ENCODE measurements around the gene LIN37. TPM values are rescaled to one million over a fixed set of nuclear protein-coding genes. Genes with fewer than 3 reads are reported as not detected.
A peak's percentile ranks its signal among the peaks of the same experiment; 100 is the strongest.

LIN37 gene
- total RNA-seq, 2 experiments from 2014 or later = 18.3 to 22.4 TPM

- ATAC-seq (ENCODE audit: low read depth) (no peak), DNase-seq (no peak)
- Mint-ChIP-seq H3K4me1 (peaks cover 10% of the 10 kb centered on the region), H3K36me3 (peaks cover 11% of the 10 kb centered on the region), H3K9me3 (no peaks in the 10 kb centered on the region), H3K27me3 (no peaks in the 10 kb centered on the region), H3K4me3 (no peak overlapping the region), H3K27ac (peak overlapping the region; percentile 31)
- POLR2A ChIA-PET = interaction anchor here (1.8 kb wide), 1 partner anchor 15 kb away, joined by 5 read pairs; no protein-coding TSS in a partner anchor
Observed at GRCh38 chr19:35733180-35734125, 14.9 kb upstream of the LIN37 start.

DNA sequence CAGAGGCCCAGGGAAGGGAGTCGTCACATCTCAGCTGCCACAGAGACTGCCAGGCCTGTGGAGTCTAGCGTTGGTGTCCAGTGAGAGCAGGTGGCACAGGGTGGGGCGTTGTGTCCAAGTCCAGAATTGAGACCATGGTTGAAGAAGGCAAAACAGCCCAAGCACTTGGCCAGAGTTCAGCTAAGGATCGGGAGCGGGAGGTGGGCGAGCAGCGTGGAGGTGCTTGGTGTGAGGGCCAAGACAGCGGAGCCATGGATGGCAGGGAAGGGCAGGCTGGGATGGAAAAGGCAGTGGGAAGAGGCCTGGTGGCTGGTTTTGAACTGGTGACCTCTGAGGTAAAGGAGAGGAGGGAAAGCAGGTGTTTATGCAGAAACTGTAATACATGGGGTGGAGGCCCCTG lies 14.1 kb upstream of the LIN37 start:
- H3K4me1 Mint-ChIP-seq = peaks cover 13% of the 10 kb centered on the region
- POLR2A ChIA-PET = no interaction called here
- ATAC-seq (ENCODE audit: low read depth) = no peak
- H3K27ac Mint-ChIP-seq = peak overlapping the region; percentile 31
- H3K9me3 Mint-ChIP-seq = no peaks in the 10 kb centered on the region
- no peak for DNase-seq
- peaks cover 16% of the 10 kb centered on the region for H3K36me3 Mint-ChIP-seq
- H3K27me3 Mint-ChIP-seq = no peaks in the 10 kb centered on the region
- no peak overlapping the region for H3K4me3 Mint-ChIP-seq

DNA sequence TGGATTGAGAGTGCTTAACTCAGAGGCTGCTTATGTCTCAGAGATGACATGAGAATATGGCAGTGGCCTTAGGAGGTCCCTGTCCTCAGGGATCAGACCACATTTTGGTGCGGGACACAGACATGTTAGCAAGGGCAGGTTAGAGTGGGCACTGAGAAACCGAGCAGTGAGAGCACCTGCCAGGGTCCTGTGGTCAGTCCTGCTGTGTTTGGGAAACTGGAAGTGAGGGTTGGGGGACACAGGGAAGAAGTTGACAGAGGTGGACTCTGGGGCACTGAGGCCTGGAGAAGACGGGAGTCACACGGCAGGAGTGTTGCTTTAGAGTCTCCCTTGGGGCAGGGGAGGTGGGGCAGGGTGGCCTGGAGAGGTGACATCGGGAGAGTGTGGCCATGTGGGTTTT lies 13.5 kb upstream of the LIN37 start:
- ATAC-seq (ENCODE audit: low read depth) (no peak), DNase-seq (no peak)
- Mint-ChIP-seq H3K27ac (no peak overlapping the region), H3K9me3 (no peaks in the 10 kb centered on the region), H3K36me3 (peaks cover 15% of the 10 kb centered on the region), H3K4me1 (peaks cover 15% of the 10 kb centered on the region), H3K4me3 (no peak overlapping the region), H3K27me3 (no peaks in the 10 kb centered on the region)
- POLR2A ChIA-PET = no interaction called here

GRCh38 chr19:35736913-35737886 lies 11.2 kb upstream of the LIN37 start:
- no peak for DNase-seq
- POLR2A ChIA-PET = interaction anchor here (1.3 to 1.4 kb wide), 5 partner anchors 8 to 167 kb away, joined by 4 to 8 read pairs (median 7); partner anchors contain the start of genes LIN37, PSENEN and U2AF1L4
- Mint-ChIP-seq H3K27ac (peak overlapping the region; percentile 61), H3K4me1 (peaks cover 19% of the 10 kb centered on the region), H3K27me3 (no peaks in the 10 kb centered on the region), H3K9me3 (no peaks in the 10 kb centered on the region), H3K4me3 (no peak overlapping the region), H3K36me3 (peaks cover 10% of the 10 kb centered on the region)
- no peak for ATAC-seq (ENCODE audit: low read depth)

GRCh38 chr19:35738021-35738886 lies 10.1 kb upstream of the LIN37 start:
- Mint-ChIP-seq H3K27me3 (no peaks in the 10 kb centered on the region), H3K9me3 (no peaks in the 10 kb centered on the region), H3K4me3 (no peak overlapping the region), H3K36me3 (peaks cover 13% of the 10 kb centered on the region), H3K27ac (peak overlapping the region; percentile 36), H3K4me1 (peaks cover 27% of the 10 kb centered on the region)
- DNase-seq = no peak
- ATAC-seq (ENCODE audit: low read depth) = no peak
- POLR2A ChIA-PET = interaction anchor here (1.3 to 1.4 kb wide), 3 partner anchors 7 to 166 kb away, joined by 4 to 8 read pairs (median 5); partner anchors contain the start of genes PSENEN and U2AF1L4

GRCh38 chr19:35738887-35739229 lies 9.5 kb upstream of the LIN37 start:
- Mint-ChIP-seq H3K4me3 (no peak overlapping the region), H3K27me3 (no peaks in the 10 kb centered on the region)

DNA sequence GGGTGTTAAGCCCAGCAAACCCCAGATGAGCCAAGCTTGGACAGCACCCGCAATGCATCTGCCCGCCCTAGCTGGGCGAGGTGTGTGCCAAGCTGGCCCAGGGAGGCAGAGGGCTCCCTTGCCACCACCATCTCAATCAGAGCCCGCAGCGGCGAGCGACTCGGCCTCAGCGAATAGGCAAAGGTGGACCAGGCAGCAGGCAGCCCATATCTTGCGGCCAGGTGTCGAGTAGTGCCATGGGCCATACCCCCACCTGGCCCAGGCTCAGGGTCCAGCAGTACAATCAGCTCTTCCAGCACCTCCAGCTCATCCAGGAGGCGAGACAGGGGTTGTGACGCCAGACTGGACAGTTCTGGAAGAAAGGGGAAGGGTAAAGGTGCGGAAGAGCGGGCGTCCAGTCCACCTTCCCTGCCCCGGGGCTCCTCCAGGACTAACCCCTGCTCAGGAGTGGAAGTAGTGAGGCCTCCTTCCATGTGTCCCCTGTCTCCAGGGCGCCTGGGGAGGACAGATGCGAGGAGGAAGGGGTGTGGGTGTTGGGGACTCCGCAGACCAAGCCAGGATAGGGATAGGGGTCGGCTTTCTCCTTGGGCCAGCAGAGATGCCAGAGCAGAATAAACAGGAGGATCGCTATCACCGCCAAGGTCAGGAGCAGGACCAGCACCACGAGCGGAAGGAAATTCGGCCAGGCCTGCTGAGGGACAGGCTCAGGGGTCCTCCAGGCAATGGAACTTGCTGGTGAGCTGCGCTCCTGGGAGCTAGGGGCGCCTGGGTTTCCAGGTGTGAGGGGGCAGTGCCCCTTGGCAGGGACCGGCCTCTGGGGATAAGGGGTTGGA lies 8.9 kb upstream of the LIN37 start:
- Mint-ChIP-seq H3K9me3 (no peaks in the 10 kb centered on the region), H3K4me3 (peak overlapping the region; percentile 96), H3K27ac (peak overlapping the region; percentile 24), H3K27me3 (no peaks in the 10 kb centered on the region), H3K4me1 (peaks cover 33% of the 10 kb centered on the region), H3K36me3 (peaks cover 13% of the 10 kb centered on the region)
- POLR2A ChIA-PET = interaction anchor here (1.1 to 4.5 kb wide), 6 partner anchors 9 to 214 kb away, joined by 3 to 32 read pairs (median 7); partner anchors contain the start of genes KMT2B and LIN37
- ATAC-seq (ENCODE audit: low read depth) (no peak), DNase-seq (no peak)

More at GRCh38 chr19:35738887-35739229, 9.5 kb upstream of the LIN37 start:
- peak overlapping the region; percentile 36 for H3K27ac Mint-ChIP-seq
- ATAC-seq (ENCODE audit: low read depth) (no peak), DNase-seq (no peak)
- peaks cover 13% of the 10 kb centered on the region for H3K36me3 Mint-ChIP-seq
- H3K9me3 Mint-ChIP-seq = no peaks in the 10 kb centered on the region
- POLR2A ChIA-PET = interaction anchor here (2.0 to 4.5 kb wide), 2 partner anchors 9 to 20 kb away, joined by 11 to 32 read pairs; partner anchors contain the start of genes KMT2B and LIN37
- peaks cover 30% of the 10 kb centered on the region for H3K4me1 Mint-ChIP-seq

DNA sequence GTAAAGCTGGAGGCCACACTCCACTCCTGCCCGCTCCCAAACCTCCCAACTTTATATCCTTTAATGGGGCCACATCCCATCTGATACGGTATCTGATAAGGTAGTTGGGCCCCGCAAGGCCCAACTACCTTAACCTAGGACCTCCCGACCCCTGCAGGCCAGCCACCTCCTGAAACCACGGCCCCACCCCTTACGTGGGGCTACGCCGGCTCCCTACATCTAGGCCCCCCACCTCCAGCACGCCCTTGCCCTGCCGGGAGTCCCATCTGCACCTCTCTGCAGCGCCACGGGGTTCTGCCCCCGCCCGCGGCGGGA lies 8.3 kb upstream of the LIN37 start:
- ATAC-seq (ENCODE audit: low read depth) (peak; percentile 18), DNase-seq (no peak)
- no peak overlapping the region for H3K27ac Mint-ChIP-seq
- H3K27me3 Mint-ChIP-seq = no peaks in the 10 kb centered on the region
- POLR2A ChIA-PET = interaction anchor here (0.8 to 4.5 kb wide), 17 partner anchors 8 to 213 kb away, joined by 3 to 32 read pairs (median 3); partner anchors contain the start of genes COX6B1, KMT2B and LIN37
- peak overlapping the region; percentile 96 for H3K4me3 Mint-ChIP-seq
- H3K36me3 Mint-ChIP-seq = peaks cover 13% of the 10 kb centered on the region
- peaks cover 33% of the 10 kb centered on the region for H3K4me1 Mint-ChIP-seq
- H3K9me3 Mint-ChIP-seq = no peaks in the 10 kb centered on the region

- H3K4me3 Mint-ChIP-seq = peak overlapping the region; percentile 96
- peaks cover 13% of the 10 kb centered on the region for H3K36me3 Mint-ChIP-seq
- ATAC-seq (ENCODE audit: low read depth) (peak; percentile 68), DNase-seq (peak; percentile 95)
- H3K4me1 Mint-ChIP-seq = peaks cover 31% of the 10 kb centered on the region
- H3K9me3 Mint-ChIP-seq = no peaks in the 10 kb centered on the region
- H3K27ac Mint-ChIP-seq = peak overlapping the region; percentile 89
- POLR2A ChIA-PET = interaction anchor here (0.7 to 4.5 kb wide), 19 partner anchors 8 to 213 kb away, joined by 3 to 32 read pairs (median 3); partner anchors contain the start of genes COX6B1, HAUS5, KMT2B and LIN37
- H3K27me3 Mint-ChIP-seq = no peaks in the 10 kb centered on the region
Observed at GRCh38 chr19:35740423-35741202, 7.8 kb upstream of the LIN37 start.

GRCh38 chr19:35741203-35741515 lies 7.2 kb upstream of the LIN37 start:
- H3K4me3 Mint-ChIP-seq = peak overlapping the region; percentile 96

More at GRCh38 chr19:35741203-35741515, 7.2 kb upstream of the LIN37 start:
- POLR2A ChIA-PET = interaction anchor here (0.7 to 4.5 kb wide), 13 partner anchors 10 to 189 kb away, joined by 3 to 32 read pairs (median 5); partner anchors contain the start of genes HAUS5, HSPB6 and KMT2B
- H3K9me3 Mint-ChIP-seq = no peaks in the 10 kb centered on the region
- H3K27me3 Mint-ChIP-seq = no peaks in the 10 kb centered on the region
- no peak for ATAC-seq (ENCODE audit: low read depth)
- H3K4me1 Mint-ChIP-seq = peaks cover 31% of the 10 kb centered on the region
- H3K27ac Mint-ChIP-seq = peak overlapping the region; percentile 89
- no peak for DNase-seq
- peaks cover 13% of the 10 kb centered on the region for H3K36me3 Mint-ChIP-seq

Measured in activated naive CD8-positive, alpha-beta T cell treated with anti-CD3 and anti-CD28 coated beads, Interleukin-2, amount 10 ng/mL, durations not matched to agents 7 days and 5 days (primary cell).